ENCODE measurements around the gene CCNL2.

DNA sequence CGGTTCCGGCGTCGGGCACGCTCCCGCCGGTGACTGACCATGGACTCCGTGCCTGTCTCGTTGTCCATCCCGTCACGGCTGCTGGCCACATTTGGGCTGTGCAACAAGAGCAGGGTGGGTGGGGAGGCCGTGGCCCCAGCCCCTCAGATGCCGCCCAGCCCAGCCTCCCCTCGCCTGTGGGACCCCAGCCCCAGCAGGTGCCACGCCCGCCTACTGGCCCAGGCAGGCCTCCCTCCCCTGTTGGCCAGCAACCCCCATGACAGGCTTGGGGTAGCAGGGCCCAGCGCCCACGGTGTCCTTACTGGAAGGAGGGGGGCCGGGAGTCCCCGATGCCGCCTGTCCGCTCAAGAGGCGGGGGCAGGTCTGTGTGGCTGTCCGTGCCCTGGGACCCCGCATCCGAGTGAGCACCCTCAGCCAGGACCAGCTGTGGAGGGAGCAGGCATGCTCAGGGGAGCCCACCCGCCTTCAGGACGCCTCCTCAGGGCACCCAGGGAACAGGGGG is 57.0 kb downstream of the CCNL2 start:
- TF ChIP-seq, protein P1, sequence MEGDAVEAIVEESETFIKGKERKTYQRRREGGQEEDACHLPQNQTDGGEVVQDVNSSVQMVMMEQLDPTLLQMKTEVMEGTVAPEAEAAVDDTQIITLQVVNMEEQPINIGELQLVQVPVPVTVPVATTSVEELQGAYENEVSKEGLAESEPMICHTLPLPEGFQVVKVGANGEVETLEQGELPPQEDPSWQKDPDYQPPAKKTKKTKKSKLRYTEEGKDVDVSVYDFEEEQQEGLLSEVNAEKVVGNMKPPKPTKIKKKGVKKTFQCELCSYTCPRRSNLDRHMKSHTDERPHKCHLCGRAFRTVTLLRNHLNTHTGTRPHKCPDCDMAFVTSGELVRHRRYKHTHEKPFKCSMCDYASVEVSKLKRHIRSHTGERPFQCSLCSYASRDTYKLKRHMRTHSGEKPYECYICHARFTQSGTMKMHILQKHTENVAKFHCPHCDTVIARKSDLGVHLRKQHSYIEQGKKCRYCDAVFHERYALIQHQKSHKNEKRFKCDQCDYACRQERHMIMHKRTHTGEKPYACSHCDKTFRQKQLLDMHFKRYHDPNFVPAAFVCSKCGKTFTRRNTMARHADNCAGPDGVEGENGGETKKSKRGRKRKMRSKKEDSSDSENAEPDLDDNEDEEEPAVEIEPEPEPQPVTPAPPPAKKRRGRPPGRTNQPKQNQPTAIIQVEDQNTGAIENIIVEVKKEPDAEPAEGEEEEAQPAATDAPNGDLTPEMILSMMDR (conservative IDR thresholded peaks at IDR 0.05 in 1 of 2, IDR thresholded peaks at IDR 0.05 in 1 of 2; ENCODE audit: low read depth in 1 of 2, low read length in 2 of 2) = no peak
- no peak for TF ChIP-seq EZH2 (IDR thresholded peaks at IDR 0.05; ENCODE audit: low read length, missing control alignments)

All from fibroblast of lung (primary cell).